Cardiac muscle cell (in vitro differentiated cells and primary cell): Measurements from ENCODE around the gene PHC2. TPM values are rescaled to one million over a fixed set of nuclear protein-coding genes. Genes with fewer than 3 reads are reported as not detected.

Experiments used
- DNase-seq, 2 donors: peaks; one replicate each; pipeline versions ENCODE4 v3.0.0 to v3.0.0-alpha.2; 2010 to 2017; ENCODE audit warnings: low read depth in 1 of 2, low spot score in 1 of 2
- H3K27ac ChIP-seq: fragments of 200-600 bp; sonication (generic); 2 replicates; pipeline ENCODE4 v1.5.1; 2016
- H3K27me3 ChIP-seq: fragments of 200-600 bp; sonication (generic); 2 replicates; pipeline ENCODE4 v1.6.0; 2016; ENCODE audit warnings: control low read depth
- H3K36me3 ChIP-seq: fragments of 200-600 bp; sonication (generic); 2 replicates; pipeline ENCODE4 v1.5.1; 2016; ENCODE audit warnings: control low read depth
- H3K4me1 ChIP-seq: fragments of 200-600 bp; sonication (generic); 2 replicates; pipeline ENCODE4 v1.8.1; 2017; ENCODE audit warnings: low read depth, mild to moderate bottlenecking, mixed run types
- H3K4me3 ChIP-seq: fragments of 200-600 bp; sonication (generic); 2 replicates; pipeline ENCODE4 v1.5.1; 2016; ENCODE audit warnings: mild to moderate bottlenecking
- H3K9me3 ChIP-seq: fragments of 200-600 bp; sonication (generic); 2 replicates; pipeline ENCODE4 v1.5.1; 2017; ENCODE audit warnings: low read depth, mild to moderate bottlenecking, control low read depth
- CTCF ChIP-seq: IDR thresholded peaks from 2 replicates; pipeline ENCODE4 v1.5.1; 2012; ENCODE audit warnings: low read depth, mild to moderate bottlenecking, low read length
- polyA plus RNA-seq: library from polyadenylated mRNA; unstranded; fragments of >200 nt; fragmentation: Nextera tagmentation; extraction: Ambion mirVana; gene quantifications from 2 replicates; pipeline ENCODE4 v1.2.1, GENCODE V29; 2016
- total RNA-seq: library from RNA; depleted of rRNA; stranded (reverse); fragments of >200 nt; gene quantifications from 2 replicates; pipeline ENCODE4 v1.2.3, GENCODE V29; 2016

The PHC2 gene
- total and polyA plus RNA-seq, 2 experiments from 2014 or later, result 81.8 to 86.0 TPM

GRCh38 chr1:33420870-33421775 is 9.8 kb downstream of the PHC2 start:
- Histone ChIP-seq H3K36me3 (no peaks in the 10 kb centered on the region), H3K27me3 (no peaks in the 10 kb centered on the region), H3K27ac (no peak overlapping the region), H3K9me3 (no peaks in the 10 kb centered on the region), H3K4me1 (no peaks in the 10 kb centered on the region), H3K4me3 (no peak overlapping the region)
- peak in 1 of 2 donors; percentile 43 for DNase-seq
- no peak for TF ChIP-seq CTCF

- Histone ChIP-seq H3K36me3 (no peaks in the 10 kb centered on the region), H3K4me1 (no peaks in the 10 kb centered on the region), H3K27ac (no peak overlapping the region), H3K27me3 (no peaks in the 10 kb centered on the region), H3K4me3 (no peak overlapping the region), H3K9me3 (no peaks in the 10 kb centered on the region)
- DNase-seq, result no peak
- no peak for TF ChIP-seq CTCF
These were observed 12.1 kb downstream of the PHC2 start for GRCh38 chr1:33418811-33419210.

GRCh38 chr1:33414879-33415278 is 16.0 kb downstream of the PHC2 start:
- H3K4me3 ChIP-seq, result no peak overlapping the region
- no peak overlapping the region for H3K27ac ChIP-seq
- TF ChIP-seq CTCF, result no peak
- H3K27me3 ChIP-seq, result no peaks in the 10 kb centered on the region
- H3K9me3 ChIP-seq, result no peaks in the 10 kb centered on the region
- no peak for DNase-seq
- H3K36me3 ChIP-seq, result no peaks in the 10 kb centered on the region
- H3K4me1 ChIP-seq, result no peaks in the 10 kb centered on the region

GRCh38 chr1:33410091-33410701 is 20.7 kb downstream of the PHC2 start:
- Histone ChIP-seq H3K9me3 (no peaks in the 10 kb centered on the region), H3K27ac (no peak overlapping the region), H3K4me3 (no peak overlapping the region), H3K27me3 (no peaks in the 10 kb centered on the region), H3K4me1 (no peaks in the 10 kb centered on the region), H3K36me3 (no peaks in the 10 kb centered on the region)
- TF ChIP-seq CTCF, result no peak
- peak in 1 of 2 donors; percentile 54 for DNase-seq

GRCh38 chr1:33408093-33408436 is 22.8 kb downstream of the PHC2 start:
- no peaks in the 10 kb centered on the region for H3K4me1 ChIP-seq
- H3K4me3 ChIP-seq, result no peak overlapping the region
- no peaks in the 10 kb centered on the region for H3K27me3 ChIP-seq
- H3K27ac ChIP-seq, result no peak overlapping the region
- no peak for TF ChIP-seq CTCF
- H3K9me3 ChIP-seq, result no peaks in the 10 kb centered on the region
- no peaks in the 10 kb centered on the region for H3K36me3 ChIP-seq
- no peak for DNase-seq
